H54 (cell line): ENCODE measurements around the gene NUDT1.

Experiments
- DNase-seq: peaks from one replicate; pipeline ENCODE4 v3.0.0; 2011; ENCODE audit warnings: low spot score, mixed read lengths; ENCODE audit not compliant: insufficient read length
- FAIRE-seq: peaks from 3 replicates; lab custom pipeline; 2011; peaks lifted over from hg19 to GRCh38; lab: Jason Lieb, UNC
- POLR2A ChIP-seq: IDR thresholded peaks from 2 replicates; pipeline ENCODE4 v1.6.1; 2011; ENCODE audit warnings: low read depth, mild to moderate bottlenecking, low read length

The NUDT1 gene

DNA sequence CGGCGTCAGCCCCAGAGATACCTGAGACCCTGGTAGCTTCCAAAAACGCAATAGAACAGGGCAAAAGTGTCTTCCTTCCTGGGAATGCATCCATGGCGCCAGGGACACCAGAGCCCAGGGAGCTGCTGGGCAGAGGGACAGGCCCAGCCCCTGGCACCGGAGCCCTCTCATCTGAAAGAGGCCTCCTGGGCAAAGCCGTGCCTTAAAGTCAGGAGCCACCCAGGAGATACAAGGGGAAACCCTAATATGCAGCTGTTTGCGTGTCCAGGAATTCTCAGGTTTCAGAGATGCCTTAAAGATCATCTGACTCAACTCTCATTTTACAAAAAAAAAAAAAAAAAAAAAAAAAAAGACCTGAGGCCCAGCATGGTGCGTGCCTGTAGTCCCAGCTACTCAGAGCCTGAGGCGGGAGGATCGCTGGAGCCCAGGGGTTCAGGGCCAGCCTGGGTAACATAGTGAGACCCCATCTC lies 28.0 kb downstream of the NUDT1 start:
- DNase-seq (no peak), FAIRE-seq (no peak)
- no peak for TF ChIP-seq POLR2A

DNA sequence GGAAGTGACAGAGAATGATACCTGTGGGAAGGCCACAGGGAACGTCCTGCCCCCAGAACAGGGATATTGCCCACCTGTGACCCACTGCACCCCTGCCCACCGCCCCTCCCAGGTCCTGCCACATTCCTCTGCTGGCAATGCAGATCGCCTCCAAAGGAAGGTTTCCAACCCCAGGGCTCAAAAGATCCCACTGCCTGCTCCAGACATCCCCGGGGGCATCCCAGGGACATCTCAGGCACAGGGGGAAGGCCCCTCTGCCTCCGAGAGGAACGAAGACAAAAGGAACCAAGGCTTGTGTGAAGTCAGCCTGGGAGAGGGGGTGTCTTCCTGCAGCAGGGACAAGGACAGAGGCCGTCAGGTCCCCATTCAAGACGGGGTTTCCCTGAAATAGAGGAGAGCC lies 28.5 kb downstream of the NUDT1 start:
- DNase-seq: no peak
- FAIRE-seq: no peak
- TF ChIP-seq POLR2A: no peak

DNA sequence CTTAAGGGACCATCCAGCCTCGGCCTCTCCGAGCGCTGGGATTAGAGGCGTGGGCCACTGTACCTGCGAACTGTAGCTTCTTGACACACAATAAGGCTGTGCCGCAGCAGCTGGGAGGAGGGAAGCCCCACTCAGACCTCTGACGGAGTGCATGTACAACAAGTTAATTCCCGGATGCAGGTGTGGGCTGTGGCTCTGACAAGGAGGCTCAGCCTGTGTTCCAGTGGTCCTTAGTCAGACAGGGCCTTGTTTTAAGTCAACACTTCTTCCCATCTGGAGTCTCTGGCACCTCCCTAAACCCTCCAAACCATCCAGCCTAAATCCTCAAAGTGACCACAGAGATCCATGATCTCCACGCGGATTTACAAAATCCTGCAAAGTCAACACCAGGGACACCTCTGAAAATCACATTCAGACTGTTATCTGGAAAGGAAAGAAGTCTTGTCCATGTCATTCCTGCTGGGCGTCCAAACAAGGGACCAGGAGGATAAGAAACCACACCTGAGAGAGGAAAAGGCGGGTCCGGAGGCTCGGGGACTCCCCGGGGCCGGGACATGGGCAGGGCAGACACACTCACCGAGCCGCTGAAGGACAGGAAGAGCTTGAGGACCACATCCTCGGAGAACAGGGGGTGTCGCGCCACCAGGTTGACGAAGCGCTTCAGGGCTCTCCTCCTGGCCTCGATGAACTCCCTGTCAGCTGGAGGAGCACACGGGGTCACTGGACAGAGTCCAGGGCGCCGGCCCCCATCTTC lies 29.4 kb downstream of the NUDT1 start:
- TF ChIP-seq POLR2A: no peak
- no peak for FAIRE-seq
- DNase-seq: no peak

DNA sequence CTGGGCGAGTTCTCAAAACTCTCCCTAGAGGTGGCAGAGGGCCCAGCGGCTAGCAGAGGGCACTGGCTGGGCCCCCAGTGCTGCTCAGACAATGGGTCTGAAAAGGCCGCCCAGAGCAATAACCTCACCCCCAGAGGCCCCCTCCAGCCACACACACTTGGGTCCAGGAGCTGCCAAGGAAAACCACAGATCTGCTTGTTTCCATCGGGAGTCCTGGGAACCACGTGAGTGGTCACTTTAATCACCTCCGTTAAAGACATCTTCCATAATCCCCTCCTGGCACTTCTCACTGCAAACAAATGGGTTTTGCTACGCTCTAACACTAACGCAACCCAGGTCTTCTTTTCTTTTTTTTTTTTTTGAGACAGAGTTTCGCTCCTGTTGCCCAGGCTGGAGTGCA lies 30.0 kb downstream of the NUDT1 start:
- DNase-seq (no peak), FAIRE-seq (no peak)
- no peak for TF ChIP-seq POLR2A

DNA sequence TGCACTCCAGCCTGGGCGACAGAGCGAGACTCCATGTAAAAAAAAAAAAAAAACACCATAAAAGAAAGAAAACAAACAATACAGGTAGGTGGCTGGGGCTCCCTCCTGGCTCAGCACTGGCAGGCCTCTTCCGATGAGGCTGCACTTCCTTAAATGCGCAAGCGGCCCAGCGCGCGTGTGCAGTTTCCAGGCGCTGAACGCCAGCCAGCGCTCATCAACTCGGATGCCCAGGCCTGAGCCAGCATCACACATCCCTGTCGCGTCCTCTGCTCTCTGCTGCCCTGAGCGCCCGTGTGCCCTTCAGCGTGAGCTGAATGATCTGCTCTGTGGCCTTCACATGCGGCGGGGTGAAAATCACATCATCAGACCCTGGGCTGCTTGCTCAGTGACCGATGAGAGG lies 31.8 kb downstream of the NUDT1 start:
- DNase-seq (no peak), FAIRE-seq (no peak)
- no peak for TF ChIP-seq POLR2A

DNA sequence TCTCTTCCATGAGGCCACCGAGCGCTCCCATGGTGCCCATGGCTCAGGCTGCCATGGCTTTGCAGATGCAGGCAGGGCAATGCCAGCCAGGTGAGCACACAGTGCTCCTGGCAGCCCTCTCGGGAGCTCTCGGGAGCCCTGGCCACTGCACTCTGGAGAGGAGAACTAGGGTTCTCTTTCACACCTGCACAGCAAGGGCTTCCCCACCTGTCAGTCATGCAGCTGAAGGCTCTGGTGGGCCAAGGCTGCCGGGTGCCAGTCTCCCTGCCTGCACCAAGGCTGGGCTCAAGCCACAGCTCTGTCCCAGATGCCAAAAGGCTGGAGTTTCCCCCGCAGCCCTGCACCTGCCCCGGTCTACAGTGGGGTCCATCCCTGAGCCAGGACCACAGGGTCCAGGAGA lies 32.6 kb downstream of the NUDT1 start:
- DNase-seq: no peak
- no peak for FAIRE-seq
- TF ChIP-seq POLR2A: no peak

DNA sequence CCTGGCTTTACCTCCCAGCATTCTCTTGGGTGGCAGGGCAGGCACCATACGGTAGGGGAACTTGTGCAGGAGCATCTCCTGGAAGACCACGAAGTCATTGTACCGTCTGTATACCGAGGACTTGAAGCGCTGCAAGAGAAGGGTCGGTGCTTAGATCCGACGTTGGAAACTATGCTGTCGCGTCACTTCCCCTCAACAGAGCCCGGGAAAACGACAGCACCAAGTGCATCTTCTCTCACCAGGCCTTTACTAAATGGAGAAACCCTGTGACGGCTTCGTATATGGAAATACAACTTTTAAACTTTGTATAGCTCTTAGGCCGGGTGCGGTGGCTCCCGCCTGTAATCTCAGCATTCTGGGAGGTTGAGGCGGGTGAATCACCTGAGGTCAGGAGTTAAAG lies 33.1 kb downstream of the NUDT1 start:
- TF ChIP-seq POLR2A: no peak
- FAIRE-seq (no peak), DNase-seq (no peak)

DNA sequence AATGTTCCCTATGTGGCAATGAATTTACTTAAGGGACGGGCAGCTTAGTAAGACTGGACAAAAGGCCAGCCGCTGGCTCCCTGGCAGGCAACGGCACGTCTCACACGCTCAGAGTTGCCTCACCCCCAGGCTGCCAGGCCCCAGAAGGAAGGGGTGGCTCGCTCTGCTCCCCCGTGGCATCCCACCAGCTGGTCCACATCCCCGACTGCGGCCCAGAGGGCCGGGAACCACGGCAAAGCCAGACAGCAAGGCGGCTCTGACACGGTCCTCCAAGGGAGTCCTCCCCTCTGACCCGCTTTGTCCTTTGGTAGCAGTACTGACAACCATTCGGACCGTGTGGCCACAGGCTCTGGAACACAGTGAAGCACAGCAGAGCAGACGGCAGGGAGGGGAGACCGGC lies 34.1 kb downstream of the NUDT1 start:
- DNase-seq (no peak), FAIRE-seq (no peak)
- no peak for TF ChIP-seq POLR2A

DNA sequence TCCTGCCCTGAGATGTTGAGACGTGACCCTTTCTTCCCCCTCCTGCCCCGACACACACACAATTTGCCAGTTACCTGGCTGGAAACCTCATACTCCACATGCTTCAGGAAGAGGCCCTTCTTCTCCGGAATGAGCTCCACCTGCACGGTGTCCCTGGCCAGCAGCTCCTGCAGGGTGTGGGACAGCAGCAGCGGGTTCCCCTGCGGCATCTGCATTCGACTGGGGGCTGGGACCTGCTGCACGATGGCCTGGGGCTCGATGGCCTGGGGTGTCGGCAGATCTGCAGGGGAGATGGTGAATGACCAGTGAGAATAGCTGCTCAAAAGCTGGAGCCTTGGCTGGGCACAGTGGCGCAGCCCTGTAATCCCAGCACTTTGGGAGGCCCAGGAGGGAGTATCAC lies 36.0 kb downstream of the NUDT1 start:
- TF ChIP-seq POLR2A: no peak
- FAIRE-seq (no peak), DNase-seq (no peak)

DNA sequence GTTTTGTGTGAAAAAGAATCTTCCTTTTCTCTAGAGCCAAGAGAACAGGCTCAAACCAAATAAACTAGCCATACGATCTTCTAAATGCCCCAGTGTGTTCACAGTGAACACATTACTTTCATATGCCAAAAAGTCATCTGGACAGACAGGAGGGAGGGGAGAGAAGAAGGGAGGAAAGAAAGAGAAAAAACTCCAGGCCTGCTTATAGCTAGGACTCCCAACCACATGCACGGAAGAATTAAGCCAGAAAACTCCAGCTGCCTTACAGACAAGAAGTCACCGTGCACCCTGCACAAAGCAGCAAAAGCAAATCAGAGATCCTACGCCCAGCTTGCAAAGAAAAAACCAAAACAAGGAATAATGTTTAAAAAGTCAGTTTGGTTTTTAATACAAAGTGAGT lies 37.9 kb downstream of the NUDT1 start:
- no peak for TF ChIP-seq POLR2A
- DNase-seq: no peak
- no peak for FAIRE-seq

DNA sequence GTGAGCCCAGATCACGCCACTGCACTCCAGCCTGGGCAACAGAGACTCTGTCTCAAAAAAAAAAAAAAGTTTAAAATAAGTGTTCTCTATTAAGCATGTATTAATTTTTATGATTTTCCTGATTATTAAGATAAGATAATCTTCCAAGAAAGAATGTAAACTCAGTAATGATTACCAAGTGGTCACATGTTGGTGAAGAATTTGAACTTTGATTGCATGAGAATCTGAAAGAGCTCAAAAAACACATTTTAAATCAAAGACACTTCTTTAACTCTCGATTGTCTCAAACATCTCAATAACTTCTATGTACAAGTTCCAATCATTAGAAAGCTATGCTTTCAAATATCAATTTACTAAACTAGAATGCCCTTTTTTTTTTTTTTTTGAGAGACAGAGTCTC lies 38.4 kb downstream of the NUDT1 start:
- FAIRE-seq (no peak), DNase-seq (no peak)
- TF ChIP-seq POLR2A: no peak

DNA sequence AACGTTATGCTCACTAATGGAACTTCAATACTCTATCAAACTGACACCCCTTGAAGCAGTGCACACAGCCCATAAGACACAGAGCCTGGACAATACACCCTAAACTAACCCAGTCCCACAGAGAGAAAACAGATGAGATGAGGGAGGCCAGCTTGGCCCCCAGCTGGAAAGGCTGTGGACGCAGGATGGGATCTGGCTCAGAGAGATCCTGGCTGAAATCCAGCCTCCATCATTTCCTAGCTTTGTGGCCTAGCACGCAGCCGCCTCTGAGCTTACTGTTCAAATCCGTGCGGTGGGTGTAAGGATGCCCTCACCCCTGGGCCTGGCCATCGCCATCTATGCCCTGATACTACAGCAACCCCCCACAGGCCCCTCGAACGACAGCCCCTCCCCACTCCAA lies 39.5 kb downstream of the NUDT1 start:
- FAIRE-seq: no peak
- DNase-seq: no peak
- TF ChIP-seq POLR2A: no peak

DNA sequence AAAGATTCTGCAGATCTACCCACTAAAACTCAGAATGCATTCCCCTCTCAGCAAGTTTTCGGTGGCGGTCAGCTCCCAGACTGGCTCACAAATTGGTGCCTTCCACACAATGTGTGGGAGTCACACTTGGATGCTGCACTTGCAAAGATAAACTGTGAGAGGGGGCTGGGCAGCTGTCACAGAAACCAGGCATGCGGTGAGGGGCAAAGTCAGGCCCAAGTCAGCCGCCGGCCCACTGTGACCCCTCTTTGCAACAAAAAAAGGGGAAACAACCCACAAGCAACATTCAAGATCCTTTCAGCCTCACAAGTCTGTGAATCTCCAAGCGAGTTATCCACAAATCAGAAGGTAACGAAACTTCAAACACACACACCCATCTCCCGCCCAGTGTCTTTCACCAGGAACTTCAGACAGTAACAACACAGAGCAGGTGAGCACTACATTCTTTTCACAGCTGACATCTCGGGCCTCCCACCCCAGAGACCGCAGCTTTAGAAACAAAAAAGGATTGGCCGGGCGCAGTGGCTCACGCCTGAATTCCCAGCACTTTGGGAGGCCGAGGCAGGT lies 40.2 kb downstream of the NUDT1 start:
- no peak for FAIRE-seq
- TF ChIP-seq POLR2A: no peak
- DNase-seq: no peak

DNA sequence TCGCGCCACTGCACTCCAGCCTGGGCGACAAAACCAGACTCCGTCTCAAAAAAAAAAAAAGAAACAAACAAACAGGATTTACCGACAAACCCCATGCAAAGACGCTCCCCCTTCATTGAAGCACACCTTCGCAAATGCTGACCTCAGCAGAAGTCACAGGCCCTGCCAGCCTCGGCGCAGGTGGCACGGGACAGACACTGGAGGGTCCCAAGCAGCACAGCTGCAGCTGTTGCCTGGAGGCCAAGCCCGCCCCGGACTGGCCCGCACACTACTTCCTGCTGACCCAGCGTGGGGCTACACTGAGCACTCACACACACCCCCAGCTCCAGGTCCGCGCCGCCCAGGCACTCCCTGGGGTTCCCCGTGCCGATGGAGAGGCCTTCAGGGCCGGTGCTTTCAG lies 41.0 kb downstream of the NUDT1 start:
- no peak for FAIRE-seq

DNA sequence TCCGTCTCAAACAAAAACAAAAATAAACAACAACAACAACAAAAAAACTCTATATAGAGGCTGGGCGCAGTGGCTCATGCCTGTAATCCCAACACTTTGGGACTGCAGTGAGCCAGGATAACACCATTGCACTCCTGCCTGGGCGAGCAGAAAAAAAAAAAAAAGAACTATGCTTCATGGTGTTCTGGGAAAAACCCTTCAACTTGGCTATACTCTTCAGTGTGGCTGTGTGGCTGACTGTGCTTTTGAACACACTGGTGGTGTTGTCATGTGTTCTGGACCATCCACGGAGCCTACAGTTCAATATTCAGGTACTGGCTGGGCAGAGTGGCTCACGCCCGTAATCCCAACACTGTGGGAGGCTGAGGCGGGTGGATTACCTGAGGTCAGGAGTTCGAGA lies 45.7 kb downstream of the NUDT1 start:
- no peak for TF ChIP-seq POLR2A
- FAIRE-seq (no peak), DNase-seq (no peak)

More for the DNA sequence above, 41.0 kb downstream of the NUDT1 start:
- DNase-seq: no peak
- TF ChIP-seq POLR2A: no peak
